Right cardiac atrium (tissue), 5 donors: ENCODE data around the gene PCDHB7. TPM values are rescaled to one million over a fixed set of nuclear protein-coding genes. Genes with fewer than 3 reads are reported as not detected.
"Not testable (repeated sequence)": the region's sequence is repeated elsewhere in the genome, so short reads cannot be mapped to it uniquely, and the experiment has no call there.

Experiments used
- ATAC-seq, 2 donors: fragments of 200-7000 bp; cut with Tn5 transposase; one replicate each; pipeline versions ENCODE4 v1.8.0 to v1.9.1; 2020; ENCODE audit warnings: moderate library complexity in 2 of 2, mild to moderate bottlenecking in 1 of 2
- DNase-seq, 3 donors: peaks; one replicate each; pipeline ENCODE4 v3.0.0-alpha.2; 2020
- H3K27ac ChIP-seq: one replicate; pipeline ENCODE4 v1.5.1; 2013; ENCODE audit warnings: mild to moderate bottlenecking, low read length, control low read depth, moderate library complexity
- H3K27me3 ChIP-seq: one replicate; pipeline ENCODE4 v1.6.1; 2013; ENCODE audit not compliant: control insufficient read depth, insufficient read depth
- H3K4me1 ChIP-seq: one replicate; pipeline ENCODE4 v1.6.1; 2013; ENCODE audit warnings: low read length; ENCODE audit not compliant: control insufficient read depth, insufficient read depth
- H3K4me3 ChIP-seq: one replicate; pipeline ENCODE4 v1.5.1; 2013; ENCODE audit warnings: low read length, control low read depth
- H3K9me3 ChIP-seq: one replicate; pipeline ENCODE4 v1.6.1; 2013; ENCODE audit warnings: low read length; ENCODE audit not compliant: control insufficient read depth
- WGBS: extraction: QIAGEN DNeasy Blood & Tissue Kit; methylation state at CpG from one replicate; pipeline ENCODE4 v1.1.7; 2013; 5-methylcytosine and 5-hydroxymethylcytosine counted together
- intact Hi-C, 4 donors: fragments of 100-400 bp; cut with DNase I; formaldehyde crosslinking; loops; one replicate each; pipeline versions ENCODE4 v1.11.0 to v1.14.0; 2022 to 2023
- polyA plus RNA-seq: library from polyadenylated mRNA; stranded (reverse); fragments of 200-250 nt; gene quantifications from one replicate; pipeline ENCODE4 v1.2.3, GENCODE V29; 2013
- total RNA-seq, 4 donors: library from RNA; stranded (reverse); fragmentation: NEBNext Ultra II Directional; extraction: Animal tissue kit (Norgen Biotek cat#: 25700); gene quantifications; one replicate each; pipeline ENCODE4 v1.2.1, GENCODE V29; 2021
- donor health status: healthy with polysubstance abuse.
- donor health status: DM: no; HTN: yes; CAD: no.
- donor health status: DM: no; HTN: no; CAD: no.
- donor health status: DM: no; HTN: yes; CAD: no; lungs with severe emphysema.
- donor health status: DM: yes; HTN: yes; CAD: no.

Gene PCDHB7
- total and polyA plus RNA-seq, 5 donors = 0.57 to 1.7 (median 1.6) TPM

DNA sequence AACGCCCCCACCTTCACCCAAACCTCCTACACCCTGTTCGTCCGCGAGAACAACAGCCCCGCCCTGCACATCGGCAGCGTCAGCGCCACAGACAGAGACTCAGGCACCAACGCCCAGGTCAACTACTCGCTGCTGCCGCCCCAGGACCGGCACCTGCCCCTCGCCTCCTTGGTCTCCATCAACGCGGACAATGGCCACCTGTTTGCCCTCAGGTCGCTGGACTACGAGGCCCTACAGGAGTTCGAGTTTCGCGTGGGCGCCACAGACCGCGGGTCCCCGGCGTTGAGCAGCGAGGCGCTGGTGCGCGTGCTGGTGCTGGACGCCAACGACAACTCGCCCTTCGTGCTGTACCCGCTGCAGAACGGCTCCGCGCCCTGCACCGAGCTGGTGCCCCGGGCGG, 52.4 kb downstream of the PCDHB7 start:
- H3K4me3 ChIP-seq, H3K4me1 ChIP-seq, DNase-seq, intact Hi-C loops, H3K9me3 ChIP-seq, H3K27ac ChIP-seq, ATAC-seq, H3K27me3 ChIP-seq: not testable (repeated sequence)
- WGBS = 18% methylated on average over 34 of the region's 40 CpGs

DNA sequence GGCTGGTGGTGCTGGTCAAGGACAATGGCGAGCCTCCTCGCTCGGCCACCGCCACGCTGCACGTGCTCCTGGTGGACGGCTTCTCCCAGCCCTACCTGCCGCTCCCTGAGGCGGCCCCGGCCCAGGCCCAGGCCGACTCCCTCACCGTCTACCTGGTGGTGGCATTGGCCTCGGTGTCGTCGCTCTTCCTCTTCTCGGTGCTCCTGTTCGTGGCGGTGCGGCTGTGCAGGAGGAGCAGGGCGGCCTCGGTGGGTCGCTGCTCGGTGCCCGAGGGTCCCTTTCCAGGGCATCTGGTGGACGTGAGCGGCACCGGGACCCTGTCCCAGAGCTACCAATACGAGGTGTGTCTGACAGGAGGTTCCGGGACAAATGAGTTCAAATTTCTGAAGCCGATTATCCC, 53.0 kb downstream of the PCDHB7 start:
- H3K9me3 ChIP-seq, H3K27me3 ChIP-seq, intact Hi-C loops, ATAC-seq, DNase-seq, H3K4me3 ChIP-seq, H3K4me1 ChIP-seq, H3K27ac ChIP-seq: not testable (repeated sequence)
- WGBS = 22% methylated on average over 30 of the region's 30 CpGs

Other genes starting within 250 kb of the PCDHB7 start
Only the 30 nearest of the 37 such genes appear.
- 1 to 10 TPM in 1 of 4 donors, under 1 TPM in 3; 0.44 to 1.1 (median 0.54) TPM for gene PCDHAC2, start 206.2 kb upstream of the PCDHB7 start, total RNA-seq
- 0.02 TPM for gene PCDHAC2, start 206.2 kb upstream of the PCDHB7 start, polyA plus RNA-seq
- gene PCDHB1, start 121.3 kb upstream of the PCDHB7 start, total RNA-seq = not detected
- gene PCDHB1, start 121.3 kb upstream of the PCDHB7 start, polyA plus RNA-seq = not detected
- 1 to 10 TPM; 1.4 to 1.9 (median 1.5) TPM for gene PCDHB2, start 78.0 kb upstream of the PCDHB7 start, total RNA-seq
- gene PCDHB2, start 78.0 kb upstream of the PCDHB7 start, polyA plus RNA-seq = 0.59 TPM
- 1 to 10 TPM in 3 of 4 donors, under 1 TPM in 1; 0.94 to 1.7 (median 1.4) TPM for gene PCDHB3, start 72.2 kb upstream of the PCDHB7 start, total RNA-seq
- 0.61 TPM for gene PCDHB3, start 72.2 kb upstream of the PCDHB7 start, polyA plus RNA-seq
- gene PCDHB4, start 50.8 kb upstream of the PCDHB7 start, total RNA-seq = 1 to 10 TPM; 2.6 to 3.6 (median 3.1) TPM
- 1.3 TPM for gene PCDHB4, start 50.8 kb upstream of the PCDHB7 start, polyA plus RNA-seq
- gene PCDHB5, start 37.4 kb upstream of the PCDHB7 start, total RNA-seq = 1 to 10 TPM; 2.5 to 3.1 (median 2.7) TPM
- 1.3 TPM for gene PCDHB5, start 37.4 kb upstream of the PCDHB7 start, polyA plus RNA-seq
- under 1 TPM; 0.42 to 0.76 (median 0.58) TPM for gene PCDHB6, start 22.6 kb upstream of the PCDHB7 start, total RNA-seq
- gene PCDHB6, start 22.6 kb upstream of the PCDHB7 start, polyA plus RNA-seq = 0.34 TPM
- 1 to 10 TPM; 2.2 to 5.2 (median 2.6) TPM for gene PCDHB8, start 5.1 kb downstream of the PCDHB7 start, total RNA-seq
- gene PCDHB8, start 5.1 kb downstream of the PCDHB7 start, polyA plus RNA-seq = 0.84 TPM
- 1 to 10 TPM; 1.8 to 2.6 (median 2.3) TPM for gene PCDHB16, start 9.7 kb downstream of the PCDHB7 start, total RNA-seq
- 1.3 TPM for gene PCDHB16, start 9.7 kb downstream of the PCDHB7 start, polyA plus RNA-seq
- gene PCDHB9, start 14.5 kb downstream of the PCDHB7 start, total RNA-seq = 1 to 10 TPM; 1.7 to 2.4 (median 2.1) TPM
- 0.63 TPM for gene PCDHB9, start 14.5 kb downstream of the PCDHB7 start, polyA plus RNA-seq
- 1 to 10 TPM; 1.1 to 2.0 (median 1.5) TPM for gene PCDHB10, start 19.7 kb downstream of the PCDHB7 start, total RNA-seq
- gene PCDHB10, start 19.7 kb downstream of the PCDHB7 start, polyA plus RNA-seq = 1.00 TPM
- 1 to 10 TPM; 1.9 to 2.9 (median 2.5) TPM for gene PCDHB11, start 27.0 kb downstream of the PCDHB7 start, total RNA-seq
- gene PCDHB11, start 27.0 kb downstream of the PCDHB7 start, polyA plus RNA-seq = 0.48 TPM
- gene PCDHB12, start 36.1 kb downstream of the PCDHB7 start, total RNA-seq = 1 to 10 TPM; 1.7 to 3.3 (median 2.8) TPM
- 0.72 TPM for gene PCDHB12, start 36.1 kb downstream of the PCDHB7 start, polyA plus RNA-seq
- 1 to 10 TPM; 4.3 to 5.8 (median 5.3) TPM for gene PCDHB13, start 41.3 kb downstream of the PCDHB7 start, total RNA-seq
- 1.7 TPM for gene PCDHB13, start 41.3 kb downstream of the PCDHB7 start, polyA plus RNA-seq
- gene PCDHB14, start 50.7 kb downstream of the PCDHB7 start, total RNA-seq = 1 to 10 TPM; 4.3 to 5.9 (median 5.3) TPM
- 2.3 TPM for gene PCDHB14, start 50.7 kb downstream of the PCDHB7 start, polyA plus RNA-seq
- gene PCDHB15, start 72.8 kb downstream of the PCDHB7 start, total RNA-seq = 1 to 10 TPM; 2.9 to 6.7 (median 5.3) TPM
- 2.5 TPM for gene PCDHB15, start 72.8 kb downstream of the PCDHB7 start, polyA plus RNA-seq
- gene SLC25A2, start 131.4 kb downstream of the PCDHB7 start, total RNA-seq = under 1 TPM in 2 of 4 donors, not detected in 2; 0.17 to 0.37 TPM
- 0.14 TPM for gene SLC25A2, start 131.4 kb downstream of the PCDHB7 start, polyA plus RNA-seq
- 100 to 1,000 TPM in 1 of 4 donors, 10 to 100 TPM in 3; 86.7 to 109 (median 95.1) TPM for gene TAF7, start 148.1 kb downstream of the PCDHB7 start, total RNA-seq
- 94.6 TPM for gene TAF7, start 148.1 kb downstream of the PCDHB7 start, polyA plus RNA-seq
- 1 to 10 TPM; 1.7 to 2.8 (median 1.8) TPM for gene PCDHGA1, start 157.9 kb downstream of the PCDHB7 start, total RNA-seq
- 0.70 TPM for gene PCDHGA1, start 157.9 kb downstream of the PCDHB7 start, polyA plus RNA-seq
- 1 to 10 TPM; 6.4 to 9.4 (median 7.1) TPM for gene PCDHGA2, start 166.1 kb downstream of the PCDHB7 start, total RNA-seq
- 2.2 TPM for gene PCDHGA2, start 166.1 kb downstream of the PCDHB7 start, polyA plus RNA-seq
- gene PCDHGA3, start 171.2 kb downstream of the PCDHB7 start, total RNA-seq = 1 to 10 TPM; 4.9 to 7.7 (median 5.6) TPM
- 2.1 TPM for gene PCDHGA3, start 171.2 kb downstream of the PCDHB7 start, polyA plus RNA-seq
- 1 to 10 TPM; 2.7 to 4.4 (median 3.8) TPM for gene PCDHGB1, start 177.5 kb downstream of the PCDHB7 start, total RNA-seq
- gene PCDHGB1, start 177.5 kb downstream of the PCDHB7 start, polyA plus RNA-seq = 1.3 TPM
- 1 to 10 TPM; 4.4 to 5.8 (median 5.7) TPM for gene PCDHGA4, start 182.4 kb downstream of the PCDHB7 start, total RNA-seq
- gene PCDHGA4, start 182.4 kb downstream of the PCDHB7 start, polyA plus RNA-seq = 1.7 TPM
- gene PCDHGB2, start 187.3 kb downstream of the PCDHB7 start, total RNA-seq = 1 to 10 TPM; 3.5 to 6.5 (median 5.0) TPM
- gene PCDHGB2, start 187.3 kb downstream of the PCDHB7 start, polyA plus RNA-seq = 1.9 TPM
- 1 to 10 TPM; 3.4 to 4.7 (median 4.2) TPM for gene PCDHGA5, start 191.5 kb downstream of the PCDHB7 start, total RNA-seq
- 2.0 TPM for gene PCDHGA5, start 191.5 kb downstream of the PCDHB7 start, polyA plus RNA-seq
- 1 to 10 TPM; 4.8 to 5.5 (median 5.1) TPM for gene PCDHGB3, start 197.6 kb downstream of the PCDHB7 start, total RNA-seq
- gene PCDHGB3, start 197.6 kb downstream of the PCDHB7 start, polyA plus RNA-seq = 1.7 TPM
- gene PCDHGA6, start 201.2 kb downstream of the PCDHB7 start, total RNA-seq = 1 to 10 TPM; 3.7 to 5.3 (median 4.9) TPM
- 2.2 TPM for gene PCDHGA6, start 201.2 kb downstream of the PCDHB7 start, polyA plus RNA-seq
- gene PCDHGA7, start 210.1 kb downstream of the PCDHB7 start, total RNA-seq = 1 to 10 TPM; 3.9 to 5.2 (median 4.5) TPM
- 1.8 TPM for gene PCDHGA7, start 210.1 kb downstream of the PCDHB7 start, polyA plus RNA-seq
- 1 to 10 TPM; 4.8 to 5.5 (median 5.3) TPM for gene PCDHGB4, start 215.1 kb downstream of the PCDHB7 start, total RNA-seq
- 2.0 TPM for gene PCDHGB4, start 215.1 kb downstream of the PCDHB7 start, polyA plus RNA-seq
- gene PCDHGA8, start 220.0 kb downstream of the PCDHB7 start, total RNA-seq = 1 to 10 TPM; 4.0 to 5.2 (median 4.3) TPM
- gene PCDHGA8, start 220.0 kb downstream of the PCDHB7 start, polyA plus RNA-seq = 1.3 TPM